NB4 (cell line): Measurements from ENCODE around the gene GCK.

Experiments
- TF ChIP-seq, protein P1 (sequence below): IDR thresholded peaks from one replicate; pipeline ENCODE4 v1.5.1; 2012; ENCODE audit warnings: low read depth, low read length
- TF ChIP-seq, protein P2 (sequence below): IDR thresholded peaks from 2 replicates; pipeline ENCODE4 v1.6.1; 2011; ENCODE audit warnings: low read depth, low read length

DNA sequence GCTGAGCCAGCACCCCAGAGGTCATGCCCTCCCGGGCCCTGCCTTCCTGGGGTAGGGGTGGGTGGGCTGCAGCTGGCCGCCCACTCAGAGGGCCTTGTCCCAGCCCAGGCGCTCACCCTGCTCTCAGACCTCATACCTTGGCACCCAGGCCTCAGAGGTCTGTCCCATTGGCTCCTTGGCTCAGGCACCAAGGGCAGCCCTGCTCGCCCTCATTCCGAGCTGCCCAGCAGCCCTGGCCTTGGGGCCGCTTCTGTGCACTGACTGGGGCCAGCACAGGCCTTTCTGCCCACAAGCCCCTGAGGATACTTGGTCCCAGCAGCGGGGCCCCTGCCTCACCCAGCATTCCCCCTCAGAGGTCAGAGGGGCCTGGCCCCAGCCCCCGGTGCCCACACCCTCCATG is 45.8 kb upstream of the GCK start:
- TF ChIP-seq, protein P1, sequence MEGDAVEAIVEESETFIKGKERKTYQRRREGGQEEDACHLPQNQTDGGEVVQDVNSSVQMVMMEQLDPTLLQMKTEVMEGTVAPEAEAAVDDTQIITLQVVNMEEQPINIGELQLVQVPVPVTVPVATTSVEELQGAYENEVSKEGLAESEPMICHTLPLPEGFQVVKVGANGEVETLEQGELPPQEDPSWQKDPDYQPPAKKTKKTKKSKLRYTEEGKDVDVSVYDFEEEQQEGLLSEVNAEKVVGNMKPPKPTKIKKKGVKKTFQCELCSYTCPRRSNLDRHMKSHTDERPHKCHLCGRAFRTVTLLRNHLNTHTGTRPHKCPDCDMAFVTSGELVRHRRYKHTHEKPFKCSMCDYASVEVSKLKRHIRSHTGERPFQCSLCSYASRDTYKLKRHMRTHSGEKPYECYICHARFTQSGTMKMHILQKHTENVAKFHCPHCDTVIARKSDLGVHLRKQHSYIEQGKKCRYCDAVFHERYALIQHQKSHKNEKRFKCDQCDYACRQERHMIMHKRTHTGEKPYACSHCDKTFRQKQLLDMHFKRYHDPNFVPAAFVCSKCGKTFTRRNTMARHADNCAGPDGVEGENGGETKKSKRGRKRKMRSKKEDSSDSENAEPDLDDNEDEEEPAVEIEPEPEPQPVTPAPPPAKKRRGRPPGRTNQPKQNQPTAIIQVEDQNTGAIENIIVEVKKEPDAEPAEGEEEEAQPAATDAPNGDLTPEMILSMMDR, result no peak
- TF ChIP-seq, protein P2, sequence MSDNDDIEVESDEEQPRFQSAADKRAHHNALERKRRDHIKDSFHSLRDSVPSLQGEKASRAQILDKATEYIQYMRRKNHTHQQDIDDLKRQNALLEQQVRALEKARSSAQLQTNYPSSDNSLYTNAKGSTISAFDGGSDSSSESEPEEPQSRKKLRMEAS, result no peak
